Activated CD8-positive, alpha-beta memory T cell treated with anti-CD3 and anti-CD28 coated beads, Interleukin-2, amount 10 ng/mL, durations not matched to agents 7 days and 5 days (primary cell): ENCODE results near the gene KCNQ2. TPM values are rescaled to one million over a fixed set of nuclear protein-coding genes. Genes with fewer than 3 reads are reported as not detected.

Experiments used
- ATAC-seq: fragments of 150-1000 bp; cut with Tn5 transposase; one replicate; pipeline ENCODE4 v1.10.0; 2021; ENCODE audit warnings: moderate library complexity
- CTCF ChIA-PET: fragments of 350-600 bp; sonication (Branson Sonifier 250); formaldehyde crosslinking; loops from one replicate; lab custom pipeline; 2021; ENCODE audit warnings: antibody characterized with exemption; lab: Charles Lee
- DNase-seq: peaks from one replicate; pipeline ENCODE4 v3.0.0-alpha.2; 2020
- H3K27ac Mint-ChIP-seq: one replicate; pipeline ENCODE4 v1.8.0; 2021; ENCODE audit warnings: mild to moderate bottlenecking, mixed read lengths
- H3K27me3 Mint-ChIP-seq: one replicate; pipeline ENCODE4 v1.8.0; 2021; ENCODE audit warnings: mixed read lengths
- H3K36me3 Mint-ChIP-seq: one replicate; pipeline ENCODE4 v1.8.0; 2021; ENCODE audit warnings: mild to moderate bottlenecking, mixed read lengths
- H3K4me1 Mint-ChIP-seq: one replicate; pipeline ENCODE4 v1.8.0; 2021; ENCODE audit warnings: mixed read lengths
- H3K4me3 Mint-ChIP-seq: one replicate; pipeline ENCODE4 v1.8.0; 2021; ENCODE audit warnings: mild to moderate bottlenecking, moderate library complexity, mixed read lengths
- H3K9me3 Mint-ChIP-seq: one replicate; pipeline ENCODE4 v1.8.0; 2022; ENCODE audit warnings: low read depth, mixed read lengths
- total RNA-seq, 2 experiments: library from RNA; stranded (reverse); gene quantifications; one replicate each; pipeline ENCODE4 v1.2.3, GENCODE V29; 2021

KCNQ2 gene
- total RNA-seq, 2 experiments from 2014 or later: 0.05 TPM; not detected in 1

GRCh38 chr20:63445075-63445734 lies 27.2 kb downstream of the KCNQ2 start:
- Mint-ChIP-seq H3K4me1 (peaks cover 16% of the 10 kb centered on the region), H3K9me3 (peaks cover 9% of the 10 kb centered on the region), H3K4me3 (no peak overlapping the region), H3K36me3 (peaks cover 2% of the 10 kb centered on the region), H3K27ac (no peak overlapping the region), H3K27me3 (peaks cover 10% of the 10 kb centered on the region)
- CTCF ChIA-PET: interaction anchor here (1.9 kb wide), 1 partner anchor 51 kb away, joined by 6 read pairs; no protein-coding TSS in a partner anchor
- ATAC-seq (no peak), DNase-seq (no peak)

- DNase-seq (no peak), ATAC-seq (no peak)
- Mint-ChIP-seq H3K27me3 (peaks cover 10% of the 10 kb centered on the region), H3K36me3 (peaks cover 2% of the 10 kb centered on the region), H3K4me3 (no peak overlapping the region), H3K9me3 (peaks cover 9% of the 10 kb centered on the region), H3K4me1 (peaks cover 16% of the 10 kb centered on the region), H3K27ac (no peak overlapping the region)
- CTCF ChIA-PET: interaction anchor here (1.9 kb wide), 1 partner anchor 52 kb away, joined by 6 read pairs; no protein-coding TSS in a partner anchor
These were observed 27.9 kb downstream of the KCNQ2 start for GRCh38 chr20:63444548-63444947.

- DNase-seq (no peak), ATAC-seq (no peak)
- Mint-ChIP-seq H3K4me3 (no peak overlapping the region), H3K4me1 (peaks cover 16% of the 10 kb centered on the region), H3K27ac (no peak overlapping the region), H3K36me3 (peaks cover 2% of the 10 kb centered on the region), H3K27me3 (peaks cover 10% of the 10 kb centered on the region), H3K9me3 (peaks cover 9% of the 10 kb centered on the region)
- CTCF ChIA-PET: interaction anchor here (1.9 kb wide), 1 partner anchor 53 kb away, joined by 6 read pairs; no protein-coding TSS in a partner anchor
These were observed 28.7 kb downstream of the KCNQ2 start for GRCh38 chr20:63443606-63444395.

GRCh38 chr20:63442100-63442493 lies 30.4 kb downstream of the KCNQ2 start:
- H3K4me1 Mint-ChIP-seq: peaks cover 16% of the 10 kb centered on the region
- no peak overlapping the region for H3K4me3 Mint-ChIP-seq
- peak overlapping the region; percentile 52 for H3K27ac Mint-ChIP-seq
- peaks cover 10% of the 10 kb centered on the region for H3K27me3 Mint-ChIP-seq
- peaks cover 2% of the 10 kb centered on the region for H3K36me3 Mint-ChIP-seq
- H3K9me3 Mint-ChIP-seq: peaks cover 9% of the 10 kb centered on the region
- ATAC-seq: peak; percentile 44
- peak; percentile 67 for DNase-seq
- CTCF ChIA-PET: no interaction called here

GRCh38 chr20:63441136-63442099 lies 31.0 kb downstream of the KCNQ2 start:
- ATAC-seq: peak; percentile 55
- CTCF ChIA-PET: interaction anchor here (1.3 kb wide), 1 partner anchor 11 kb away, joined by 3 read pairs; no protein-coding TSS in a partner anchor
- H3K4me3 Mint-ChIP-seq: no peak overlapping the region

GRCh38 chr20:63440366-63440955 lies 32.0 kb downstream of the KCNQ2 start:
- DNase-seq (no peak), ATAC-seq (no peak)
- Mint-ChIP-seq H3K4me1 (peaks cover 16% of the 10 kb centered on the region), H3K36me3 (peaks cover 2% of the 10 kb centered on the region), H3K27ac (no peak overlapping the region), H3K27me3 (peaks cover 17% of the 10 kb centered on the region), H3K4me3 (no peak overlapping the region), H3K9me3 (peaks cover 9% of the 10 kb centered on the region)
- CTCF ChIA-PET: interaction anchor here (1.3 kb wide), 1 partner anchor 12 kb away, joined by 3 read pairs; no protein-coding TSS in a partner anchor

More at GRCh38 chr20:63441136-63442099, 31.0 kb downstream of the KCNQ2 start:
- H3K27me3 Mint-ChIP-seq: peaks cover 14% of the 10 kb centered on the region
- DNase-seq: peak; percentile 73
- H3K9me3 Mint-ChIP-seq: peaks cover 9% of the 10 kb centered on the region
- H3K27ac Mint-ChIP-seq: peak overlapping the region; percentile 68
- H3K4me1 Mint-ChIP-seq: peaks cover 16% of the 10 kb centered on the region
- peaks cover 2% of the 10 kb centered on the region for H3K36me3 Mint-ChIP-seq

GRCh38 chr20:63439866-63440265 lies 32.6 kb downstream of the KCNQ2 start:
- H3K27ac Mint-ChIP-seq: no peak overlapping the region
- DNase-seq (no peak), ATAC-seq (no peak)
- H3K4me3 Mint-ChIP-seq: no peak overlapping the region
- CTCF ChIA-PET: no interaction called here
- peaks cover 17% of the 10 kb centered on the region for H3K27me3 Mint-ChIP-seq
- peaks cover 9% of the 10 kb centered on the region for H3K9me3 Mint-ChIP-seq
- peaks cover 2% of the 10 kb centered on the region for H3K36me3 Mint-ChIP-seq
- H3K4me1 Mint-ChIP-seq: peaks cover 18% of the 10 kb centered on the region

- no peak for DNase-seq
- no peak for ATAC-seq
These were observed 34.3 kb downstream of the KCNQ2 start for GRCh38 chr20:63438121-63438520.

GRCh38 chr20:63435552-63435951 lies 36.9 kb downstream of the KCNQ2 start:
- CTCF ChIA-PET: no interaction called here
- H3K36me3 Mint-ChIP-seq: no peaks in the 10 kb centered on the region
- no peak overlapping the region for H3K4me3 Mint-ChIP-seq
- H3K27ac Mint-ChIP-seq: no peak overlapping the region
- H3K9me3 Mint-ChIP-seq: no peaks in the 10 kb centered on the region
- DNase-seq: no peak
- ATAC-seq: no peak
- H3K27me3 Mint-ChIP-seq: peaks cover 13% of the 10 kb centered on the region
- peaks cover 9% of the 10 kb centered on the region for H3K4me1 Mint-ChIP-seq

More at GRCh38 chr20:63438121-63438520, 34.3 kb downstream of the KCNQ2 start:
- Mint-ChIP-seq H3K27me3 (peaks cover 17% of the 10 kb centered on the region), H3K27ac (no peak overlapping the region), H3K36me3 (peaks cover 2% of the 10 kb centered on the region), H3K4me1 (peaks cover 24% of the 10 kb centered on the region), H3K4me3 (no peak overlapping the region), H3K9me3 (peaks cover 6% of the 10 kb centered on the region)
- CTCF ChIA-PET: no interaction called here

- CTCF ChIA-PET: interaction anchor here (0.7 kb wide), 1 partner anchor 62 kb away, joined by 3 read pairs; no protein-coding TSS in a partner anchor
- Mint-ChIP-seq H3K36me3 (no peaks in the 10 kb centered on the region), H3K4me3 (no peak overlapping the region)
These were observed 37.7 kb downstream of the KCNQ2 start for GRCh38 chr20:63434599-63435378.

GRCh38 chr20:63433756-63434531 lies 38.5 kb downstream of the KCNQ2 start:
- Mint-ChIP-seq H3K9me3 (no peaks in the 10 kb centered on the region), H3K27me3 (peaks cover 13% of the 10 kb centered on the region), H3K4me3 (no peak overlapping the region), H3K4me1 (peaks cover 8% of the 10 kb centered on the region), H3K27ac (no peak overlapping the region), H3K36me3 (no peaks in the 10 kb centered on the region)
- CTCF ChIA-PET: interaction anchor here (0.7 kb wide), 1 partner anchor 62 kb away, joined by 3 read pairs; no protein-coding TSS in a partner anchor
- no peak for DNase-seq
- no peak for ATAC-seq

More at GRCh38 chr20:63434599-63435378, 37.7 kb downstream of the KCNQ2 start:
- peaks cover 8% of the 10 kb centered on the region for H3K4me1 Mint-ChIP-seq
- peak; percentile 85 for DNase-seq
- no peaks in the 10 kb centered on the region for H3K9me3 Mint-ChIP-seq
- H3K27ac Mint-ChIP-seq: no peak overlapping the region
- H3K27me3 Mint-ChIP-seq: peaks cover 13% of the 10 kb centered on the region
- peak; percentile 80 for ATAC-seq
